Ecto neural progenitor cell (in vitro differentiated cells): ENCODE data around the gene ELK3.
A peak's percentile ranks its signal among the peaks of the same experiment; 100 is the strongest.

ENCODE experiments used
- DNase-seq: peaks from one replicate; pipeline ENCODE4 v3.0.0-alpha.2; 2018; ENCODE audit warnings: low spot score

The ELK3 gene

GRCh38 chr12:96235484-96235826 lies 41.3 kb downstream of the ELK3 start:
- no peak for DNase-seq

- DNase-seq = no peak
Measured at GRCh38 chr12:96236221-96236822, 42.1 kb downstream of the ELK3 start.

- DNase-seq = no peak
Measured at GRCh38 chr12:96237035-96237434, 42.9 kb downstream of the ELK3 start.

DNA sequence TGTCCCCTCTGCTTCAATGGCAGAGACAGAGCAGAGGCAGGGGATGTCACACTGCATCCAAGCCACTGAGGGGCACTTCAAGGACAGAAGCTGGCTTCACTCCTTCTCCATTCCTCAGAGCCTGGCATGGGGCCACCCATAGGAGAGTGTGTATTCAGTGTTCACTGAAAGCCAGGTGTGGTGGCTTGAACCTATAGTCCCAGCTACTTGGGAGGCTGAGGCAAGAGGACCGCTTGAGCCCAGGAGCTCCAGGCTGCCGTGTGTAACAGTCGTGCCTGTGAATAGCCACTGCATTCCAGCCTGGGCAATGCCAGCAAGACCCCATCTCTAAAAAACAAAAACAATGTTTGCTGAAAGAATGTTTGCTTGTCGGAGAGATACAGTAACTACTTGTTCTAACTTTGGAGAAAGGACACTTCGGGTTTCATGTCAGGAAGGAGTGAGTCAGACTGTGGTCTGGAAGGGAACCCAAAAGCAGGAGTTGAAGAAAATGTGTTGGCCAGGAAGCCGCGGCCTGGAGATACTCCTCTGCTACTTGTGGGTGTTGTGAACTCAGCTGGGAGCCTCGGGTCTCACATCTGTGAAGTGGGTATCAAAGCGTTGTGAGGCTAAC lies 43.4 kb downstream of the ELK3 start:
- no peak for DNase-seq

DNA sequence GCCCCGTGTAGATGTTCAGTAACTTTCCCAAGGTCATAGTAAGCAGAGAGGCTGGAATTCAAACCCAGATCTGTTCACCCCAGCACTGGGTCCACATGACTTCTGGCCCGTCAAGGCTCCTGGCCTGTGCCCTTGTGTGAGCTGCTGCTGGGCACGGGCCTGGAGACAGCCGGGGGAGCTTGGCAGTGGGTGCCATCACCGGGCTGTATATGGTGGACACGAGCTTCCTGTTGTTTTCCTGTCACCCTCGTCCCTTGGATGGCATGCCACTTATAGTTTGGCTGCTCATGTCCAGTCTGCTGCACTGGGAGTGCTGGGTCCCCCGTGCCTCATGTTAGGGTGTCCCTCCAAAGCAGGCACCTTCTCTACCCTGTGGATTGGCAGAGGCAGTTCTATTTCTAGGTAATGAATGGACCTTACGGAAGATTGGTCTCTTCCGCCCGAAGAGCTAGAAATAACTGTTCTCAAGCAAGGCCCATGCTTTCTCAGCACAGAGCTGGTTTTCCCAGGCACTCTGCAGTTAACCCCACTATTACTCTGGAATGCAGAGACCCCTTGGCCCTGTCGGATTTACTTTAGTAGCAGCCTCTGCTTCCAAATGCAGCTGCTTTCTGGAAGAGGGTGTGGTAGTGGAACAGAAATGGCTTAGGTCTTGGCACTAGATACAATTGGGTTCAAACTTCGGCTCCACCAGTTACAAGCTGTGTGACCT lies 44.3 kb downstream of the ELK3 start:
- no peak for DNase-seq

GRCh38 chr12:96239711-96240635 lies 45.8 kb downstream of the ELK3 start:
- DNase-seq = no peak

GRCh38 chr12:96240656-96241055 lies 46.5 kb downstream of the ELK3 start:
- DNase-seq = no peak

GRCh38 chr12:96241431-96241830 lies 47.3 kb downstream of the ELK3 start:
- DNase-seq = no peak

GRCh38 chr12:96241846-96242256 lies 47.7 kb downstream of the ELK3 start:
- no peak for DNase-seq

- DNase-seq = no peak
Measured at GRCh38 chr12:96242597-96242996, 48.4 kb downstream of the ELK3 start.

- DNase-seq = peak; percentile 25
Measured at GRCh38 chr12:96244826-96245225, 50.7 kb downstream of the ELK3 start.

DNA sequence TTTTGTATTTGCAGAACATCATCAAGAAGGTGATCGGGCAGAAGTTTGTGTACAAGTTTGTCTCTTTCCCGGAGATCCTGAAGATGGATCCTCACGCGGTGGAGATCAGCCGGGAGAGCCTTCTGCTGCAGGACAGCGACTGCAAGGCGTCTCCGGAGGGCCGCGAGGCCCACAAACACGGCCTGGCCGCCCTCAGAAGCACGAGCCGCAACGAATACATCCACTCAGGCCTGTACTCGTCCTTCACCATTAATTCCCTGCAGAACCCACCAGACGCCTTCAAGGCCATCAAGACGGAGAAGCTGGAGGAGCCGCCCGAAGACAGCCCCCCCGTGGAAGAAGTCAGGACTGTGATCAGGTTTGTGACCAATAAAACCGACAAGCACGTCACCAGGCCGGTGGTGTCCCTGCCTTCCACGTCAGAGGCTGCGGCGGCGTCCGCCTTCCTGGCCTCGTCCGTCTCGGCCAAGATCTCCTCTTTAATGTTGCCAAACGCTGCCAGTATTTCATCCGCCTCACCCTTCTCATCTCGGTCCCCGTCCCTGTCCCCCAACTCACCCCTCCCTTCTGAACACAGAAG lies 52.8 kb downstream of the ELK3 start:
- DNase-seq = peak; percentile 36

DNA sequence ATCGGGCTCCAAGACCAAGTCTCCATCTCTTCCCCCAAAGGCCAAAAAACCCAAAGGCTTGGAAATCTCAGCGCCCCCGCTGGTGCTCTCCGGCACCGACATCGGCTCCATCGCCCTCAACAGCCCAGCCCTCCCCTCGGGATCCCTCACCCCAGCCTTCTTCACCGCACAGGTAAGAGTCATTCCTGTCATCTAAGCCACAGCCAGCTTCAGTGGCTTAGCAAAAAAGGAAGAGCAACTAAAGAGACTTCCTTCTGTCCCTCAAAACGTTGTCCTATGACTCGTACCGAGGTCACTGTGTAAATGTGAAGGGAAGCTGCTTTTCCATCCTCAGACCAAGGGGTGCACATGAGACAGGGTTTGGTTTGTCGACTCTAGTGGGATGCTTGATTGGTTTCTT lies 53.4 kb downstream of the ELK3 start:
- DNase-seq = no peak

DNA sequence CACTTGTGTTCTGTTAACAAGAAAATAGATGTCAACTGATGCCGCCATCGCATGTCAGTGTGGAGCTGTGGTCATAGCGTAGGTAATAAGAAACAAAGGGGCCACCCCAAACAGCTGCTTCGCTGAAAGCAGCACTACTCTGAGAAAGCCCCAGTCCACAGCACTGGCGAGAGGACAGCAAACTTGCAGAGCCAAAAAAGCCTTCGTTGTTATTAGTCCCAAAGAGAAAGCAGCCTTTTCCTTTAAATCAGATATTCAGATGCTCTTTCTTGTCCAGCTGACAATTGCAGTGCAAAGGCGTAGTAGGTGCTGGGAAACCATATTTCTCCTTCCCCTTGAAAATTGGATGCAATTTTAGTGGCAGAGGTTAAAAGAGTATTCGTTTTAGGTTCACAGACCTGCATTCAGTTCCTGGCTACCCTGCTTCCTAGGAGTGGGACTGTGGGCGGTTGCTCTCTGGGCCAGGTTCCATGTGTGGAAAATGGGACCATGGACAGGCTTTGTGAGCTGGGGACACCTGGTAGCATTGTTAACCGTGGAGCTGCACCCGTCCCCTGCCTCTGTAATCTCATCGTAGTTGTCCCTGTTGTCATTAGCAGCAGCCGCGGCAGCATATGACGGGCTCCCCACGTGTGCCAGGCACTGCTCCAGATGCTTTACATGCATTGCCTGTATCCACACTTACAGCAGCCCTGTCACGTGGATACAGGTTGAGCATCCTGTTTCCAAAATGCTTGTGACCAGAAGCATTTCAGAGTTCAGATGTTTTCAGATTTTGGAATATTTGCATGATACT lies 54.2 kb downstream of the ELK3 start:
- DNase-seq = no peak

DNA sequence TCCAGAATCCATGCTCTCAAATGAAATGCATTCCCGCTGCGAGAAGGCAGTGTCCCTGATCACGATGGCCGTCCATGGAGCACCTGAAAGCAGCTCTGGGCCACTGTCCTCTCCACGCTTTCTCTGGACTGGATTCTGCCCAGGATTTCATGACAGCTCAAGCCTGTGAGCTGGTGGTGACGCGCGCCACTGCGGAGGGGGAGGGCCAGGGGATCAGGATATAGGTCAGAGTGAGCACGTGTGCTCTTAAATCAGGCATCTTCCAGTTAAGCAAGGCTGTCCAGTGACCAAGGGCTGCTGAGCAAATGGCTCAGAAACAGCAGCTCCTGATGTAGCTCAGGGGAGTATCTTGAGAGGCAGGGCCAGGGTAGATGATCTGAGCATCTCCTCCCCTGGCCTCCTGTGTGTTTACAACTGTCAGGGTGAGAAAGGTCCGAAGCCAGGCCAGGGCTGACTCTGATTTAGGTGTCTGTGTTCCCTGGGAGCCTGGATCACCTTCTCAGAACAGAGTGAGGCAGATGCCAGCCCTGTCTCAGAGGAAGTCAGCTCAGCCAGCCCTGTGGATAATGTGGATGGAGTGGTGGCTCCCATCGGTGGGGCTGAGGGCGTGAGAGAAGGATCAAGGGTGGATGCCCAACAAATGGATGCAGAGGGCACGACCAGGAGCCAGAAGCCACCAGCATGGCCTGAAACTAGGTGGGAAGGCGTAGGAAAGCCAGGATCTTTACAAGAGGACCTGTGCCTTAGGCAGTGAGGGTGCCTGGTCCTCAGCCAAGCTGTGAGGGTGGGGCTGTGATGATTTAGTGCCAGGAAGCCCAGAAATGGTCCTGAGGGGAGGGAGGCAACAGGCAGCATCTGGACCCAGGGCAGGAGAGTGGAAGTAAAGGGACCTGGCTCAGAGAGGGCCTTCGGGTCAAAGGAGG lies 55.3 kb downstream of the ELK3 start:
- DNase-seq = no peak

DNA sequence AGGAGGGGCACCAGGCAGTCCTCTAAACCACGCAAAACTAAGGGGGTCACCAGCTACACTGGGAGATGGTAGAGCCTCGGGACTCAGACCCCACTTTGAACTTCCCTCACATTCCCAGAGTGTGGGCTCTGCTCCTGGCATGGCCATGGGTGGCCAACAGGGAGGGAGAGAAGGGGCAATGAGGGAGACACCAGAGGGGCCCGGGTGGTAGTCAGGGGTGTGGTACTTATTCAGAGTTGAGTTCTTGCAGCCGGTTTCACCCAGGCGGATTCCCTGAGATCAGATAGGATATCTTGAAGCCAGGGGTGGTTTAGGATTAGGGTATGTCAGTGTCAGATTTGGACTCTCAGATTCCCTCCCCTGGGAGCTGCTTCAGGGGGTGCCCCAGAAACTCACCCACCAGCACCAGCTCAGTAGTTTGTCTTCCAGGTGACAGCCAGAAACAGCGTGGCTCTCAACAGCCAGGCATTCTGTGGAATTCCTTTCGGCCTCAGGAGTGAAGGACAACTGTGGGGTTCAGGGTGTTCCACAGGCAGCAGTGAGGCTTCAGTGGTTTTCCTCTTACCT lies 56.0 kb downstream of the ELK3 start:
- no peak for DNase-seq

DNA sequence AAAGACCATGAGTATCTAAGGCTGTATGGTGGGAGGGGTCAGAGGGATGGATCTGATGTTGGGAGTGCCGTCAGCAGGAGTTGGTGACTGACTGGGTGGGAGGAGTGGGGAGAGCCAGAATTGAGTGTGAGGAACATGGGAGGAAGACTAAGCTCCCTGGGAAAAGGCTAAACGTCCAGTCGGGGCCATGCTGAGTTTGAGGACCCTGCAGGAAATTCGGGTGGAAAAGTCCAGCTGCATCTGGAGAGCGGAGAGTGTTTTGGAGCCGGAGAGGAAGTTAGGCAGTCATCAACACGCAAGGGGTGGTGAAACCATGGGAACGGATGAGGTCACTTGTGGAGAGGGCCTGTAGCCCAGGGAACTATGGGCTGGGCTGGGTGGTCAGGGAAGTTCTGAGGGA lies 60.9 kb downstream of the ELK3 start:
- DNase-seq = no peak

GRCh38 chr12:96256672-96257361 lies 62.6 kb downstream of the ELK3 start:
- DNase-seq = no peak

DNA sequence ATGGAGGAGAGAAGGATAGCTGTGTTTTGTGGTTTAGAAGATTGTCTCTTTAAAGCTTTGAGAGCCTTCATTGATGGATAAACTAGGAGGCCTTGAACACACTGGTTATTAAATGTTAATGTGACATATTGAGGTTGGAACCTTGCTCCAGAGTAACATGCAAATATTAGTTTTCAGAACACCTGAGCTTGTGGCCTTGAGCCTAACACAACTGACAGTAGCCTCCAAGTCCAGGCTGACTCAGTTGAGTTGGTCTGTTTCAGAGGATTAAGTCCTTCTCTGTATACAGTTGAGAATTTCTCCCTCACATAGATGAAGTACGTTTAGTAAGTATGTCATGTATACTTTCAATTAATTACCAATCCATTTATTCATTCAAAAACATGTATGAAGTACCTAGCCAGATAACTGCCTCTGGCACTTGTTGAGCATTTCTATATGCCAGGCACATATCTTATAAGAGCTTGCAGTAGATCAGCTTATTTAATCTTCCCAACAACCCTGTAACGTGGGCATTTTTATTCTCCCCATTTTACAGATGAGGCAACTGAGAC lies 63.5 kb downstream of the ELK3 start:
- DNase-seq = no peak
